ENCODE results near the gene FUNDC2.

- no peak for TF ChIP-seq POLR2A (IDR thresholded peaks at IDR 0.05)
- no peak for TF ChIP-seq CTCF (IDR thresholded peaks at IDR 0.05)
- no peak for TF ChIP-seq EP300 (IDR thresholded peaks at IDR 0.05)
- TF ChIP-seq POLR2AphosphoS5 (IDR thresholded peaks at IDR 0.05), result no peak
These were observed 4.1 kb upstream of the FUNDC2 start, which contains the start of gene F8 for GRCh38 chrX:155022585-155022984.
